ENCODE measurements around the gene CA12. TPM values are rescaled to one million over a fixed set of nuclear protein-coding genes. Genes with fewer than 3 reads are reported as not detected.

CA12 gene
- total and polyA plus RNA-seq, 2 donors (not counting 1 experiment from before 2014, with no cell fraction given) = not detected

DNA sequence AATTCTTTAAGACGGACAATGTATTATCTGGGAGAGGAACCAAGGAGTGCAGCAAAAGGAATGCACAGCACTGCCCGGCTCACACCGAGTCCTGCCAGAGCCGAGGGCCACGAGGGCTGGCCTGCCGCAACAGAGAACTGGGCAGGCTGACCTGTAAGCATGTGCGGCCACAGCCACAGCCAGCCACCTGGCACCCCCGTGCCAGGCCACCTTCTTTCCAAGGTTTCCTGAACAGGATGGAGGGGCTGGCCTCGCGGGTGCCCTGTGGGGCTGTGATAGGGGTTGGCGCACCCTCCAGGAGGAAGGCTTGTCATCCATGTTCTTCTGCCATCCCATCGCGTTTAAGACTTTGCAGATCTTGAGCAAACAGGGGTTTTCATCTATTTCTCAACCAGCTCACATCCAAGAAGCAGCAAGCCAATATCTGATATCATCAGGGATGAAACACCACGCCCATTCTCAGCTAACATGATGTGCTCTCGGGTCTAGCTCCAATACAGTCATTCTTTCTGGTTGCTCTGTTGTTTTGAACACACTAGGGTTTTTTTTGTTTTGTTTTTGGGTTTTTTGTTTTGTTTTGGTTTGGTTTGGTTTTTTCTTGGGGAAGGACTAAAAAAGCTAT is 10.2 kb downstream of the CA12 start:
- 95% methylated on average over 13 of the region's 15 CpGs for WGBS (ENCODE audit: insufficient coverage)
- no peak overlapping the region for H3K4me3 ChIP-seq (ENCODE audit: control extremely low read depth in 1 of 5, extremely low read depth in 1 of 5, insufficient read depth in 1 of 5, low read depth in 2 of 5, low read length in 4 of 5)
- H3K4me3 Mint-ChIP-seq = no peak overlapping the region
- H3K9ac ChIP-seq (ENCODE audit: low read length) = no peak overlapping the region
- no peaks in the 10 kb centered on the region for H3K36me3 ChIP-seq (replicated peaks in 1 of 2; ENCODE audit: control extremely low read depth in 1 of 2, control insufficient read depth in 1 of 2, extremely low read depth in 1 of 2, insufficient read depth in 2 of 2, low read length in 1 of 2)
- ChIA-PET CTCF (no interaction called here), POLR2A (no interaction called here)
- no peak for TF ChIP-seq EZH2 (IDR thresholded peaks at IDR 0.05; ENCODE audit: borderline replicate concordance, insufficient read depth, low read depth, low read length, poor library complexity, severe bottlenecking)
- TF ChIP-seq, protein P1, sequence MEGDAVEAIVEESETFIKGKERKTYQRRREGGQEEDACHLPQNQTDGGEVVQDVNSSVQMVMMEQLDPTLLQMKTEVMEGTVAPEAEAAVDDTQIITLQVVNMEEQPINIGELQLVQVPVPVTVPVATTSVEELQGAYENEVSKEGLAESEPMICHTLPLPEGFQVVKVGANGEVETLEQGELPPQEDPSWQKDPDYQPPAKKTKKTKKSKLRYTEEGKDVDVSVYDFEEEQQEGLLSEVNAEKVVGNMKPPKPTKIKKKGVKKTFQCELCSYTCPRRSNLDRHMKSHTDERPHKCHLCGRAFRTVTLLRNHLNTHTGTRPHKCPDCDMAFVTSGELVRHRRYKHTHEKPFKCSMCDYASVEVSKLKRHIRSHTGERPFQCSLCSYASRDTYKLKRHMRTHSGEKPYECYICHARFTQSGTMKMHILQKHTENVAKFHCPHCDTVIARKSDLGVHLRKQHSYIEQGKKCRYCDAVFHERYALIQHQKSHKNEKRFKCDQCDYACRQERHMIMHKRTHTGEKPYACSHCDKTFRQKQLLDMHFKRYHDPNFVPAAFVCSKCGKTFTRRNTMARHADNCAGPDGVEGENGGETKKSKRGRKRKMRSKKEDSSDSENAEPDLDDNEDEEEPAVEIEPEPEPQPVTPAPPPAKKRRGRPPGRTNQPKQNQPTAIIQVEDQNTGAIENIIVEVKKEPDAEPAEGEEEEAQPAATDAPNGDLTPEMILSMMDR (IDR thresholded peaks at IDR 0.05) = no peak
- H3K4me1 ChIP-seq (ENCODE audit: control insufficient read depth in 2 of 2, insufficient read depth in 2 of 2, low read length in 2 of 2) = no peaks in the 10 kb centered on the region
- no peak overlapping the region for H3K27ac ChIP-seq (ENCODE audit: low read length in 2 of 2)
- peaks cover 3% of the 10 kb centered on the region for H3K27me3 Mint-ChIP-seq
- ATAC-seq (ENCODE audit: low read depth) (no peak), DNase-seq (no peak)
- no peaks in the 10 kb centered on the region for H3K4me1 Mint-ChIP-seq
- no peaks in the 10 kb centered on the region for H3K9me3 Mint-ChIP-seq (ENCODE audit: insufficient read depth)
- H3K79me2 ChIP-seq (ENCODE audit: control insufficient read depth, insufficient read depth, low read length) = no peaks in the 10 kb centered on the region
- H4K20me1 ChIP-seq (ENCODE audit: control insufficient read depth, insufficient read depth, low read length, poor library complexity, severe bottlenecking) = no peaks in the 10 kb centered on the region
- H3K27me3 ChIP-seq (replicated peaks in 1 of 4; ENCODE audit: control extremely low read depth in 1 of 4, control insufficient read depth in 3 of 4, insufficient read depth in 4 of 4, low read length in 3 of 4) = no peaks in the 10 kb centered on the region
- no peaks in the 10 kb centered on the region for H3K9me3 ChIP-seq (ENCODE audit: control extremely low read depth in 1 of 3, control insufficient read depth in 2 of 3, insufficient read depth in 1 of 3, low read length in 2 of 3)
- H2AFZ ChIP-seq (ENCODE audit: insufficient read depth, low read depth, low read length, poor library complexity, severe bottlenecking) = no peak overlapping the region
- intact Hi-C loops (cut with micrococcal nuclease) = no loop called here
- H3K4me2 ChIP-seq (replicated peaks; ENCODE audit: low read depth, low read length, poor library complexity, severe bottlenecking) = no peak overlapping the region
- H3K27ac Mint-ChIP-seq = no peak overlapping the region

DNA sequence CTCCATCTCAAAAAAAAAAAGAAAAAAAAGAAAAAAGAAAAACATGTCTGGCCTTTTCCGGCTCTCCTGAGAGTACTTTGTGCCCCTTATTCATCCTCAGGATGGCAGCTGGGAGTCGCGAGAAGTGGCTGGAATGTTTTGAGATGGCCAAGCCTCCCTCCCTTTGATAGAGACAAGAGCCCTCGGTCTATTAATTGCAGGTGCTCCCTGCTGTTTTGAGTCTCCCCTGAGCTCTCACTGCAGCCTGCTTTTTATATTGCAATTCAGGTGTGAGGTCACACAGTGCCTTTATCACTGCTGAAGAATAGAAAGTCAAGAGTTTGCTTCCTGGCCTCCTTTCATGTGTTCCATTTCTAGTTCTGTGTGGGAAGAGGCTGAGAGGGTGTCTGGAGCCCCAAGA is 10.9 kb downstream of the CA12 start:
- Histone ChIP-seq H3K27ac (ENCODE audit: low read length in 2 of 2) (no peak overlapping the region), H2AFZ (ENCODE audit: insufficient read depth, low read depth, low read length, poor library complexity, severe bottlenecking) (no peak overlapping the region), H3K9ac (ENCODE audit: low read length) (no peak overlapping the region), H3K27me3 (replicated peaks in 1 of 4; ENCODE audit: control extremely low read depth in 1 of 4, control insufficient read depth in 3 of 4, insufficient read depth in 4 of 4, low read length in 3 of 4) (no peaks in the 10 kb centered on the region), H3K9me3 (ENCODE audit: control extremely low read depth in 1 of 3, control insufficient read depth in 2 of 3, insufficient read depth in 1 of 3, low read length in 2 of 3) (no peaks in the 10 kb centered on the region), H3K79me2 (ENCODE audit: control insufficient read depth, insufficient read depth, low read length) (no peaks in the 10 kb centered on the region), H3K4me3 (ENCODE audit: control extremely low read depth in 1 of 5, extremely low read depth in 1 of 5, insufficient read depth in 1 of 5, low read depth in 2 of 5, low read length in 4 of 5) (no peak overlapping the region), H3K36me3 (replicated peaks in 1 of 2; ENCODE audit: control extremely low read depth in 1 of 2, control insufficient read depth in 1 of 2, extremely low read depth in 1 of 2, insufficient read depth in 2 of 2, low read length in 1 of 2) (no peaks in the 10 kb centered on the region), H4K20me1 (ENCODE audit: control insufficient read depth, insufficient read depth, low read length, poor library complexity, severe bottlenecking) (no peaks in the 10 kb centered on the region), H3K4me2 (replicated peaks; ENCODE audit: low read depth, low read length, poor library complexity, severe bottlenecking) (no peak overlapping the region), H3K4me1 (ENCODE audit: control insufficient read depth in 2 of 2, insufficient read depth in 2 of 2, low read length in 2 of 2) (no peaks in the 10 kb centered on the region)
- Mint-ChIP-seq H3K9me3 (ENCODE audit: insufficient read depth) (no peaks in the 10 kb centered on the region), H3K4me3 (no peak overlapping the region), H3K27me3 (peaks cover 3% of the 10 kb centered on the region), H3K27ac (no peak overlapping the region), H3K4me1 (no peaks in the 10 kb centered on the region)
- intact Hi-C loops (cut with micrococcal nuclease) = no loop called here
- ATAC-seq (ENCODE audit: low read depth) (no peak), DNase-seq (no peak)
- TF ChIP-seq EZH2 (IDR thresholded peaks at IDR 0.05; ENCODE audit: borderline replicate concordance, insufficient read depth, low read depth, low read length, poor library complexity, severe bottlenecking) = no peak
- ChIA-PET CTCF (no interaction called here), POLR2A (no interaction called here)
- 90% methylated on average over 2 of the region's 4 CpGs for WGBS (ENCODE audit: insufficient coverage)
